Measurements from ENCODE around the gene ZNF836. TPM values are rescaled to one million over a fixed set of nuclear protein-coding genes. Genes with fewer than 3 reads are reported as not detected.
A peak's percentile ranks its signal among the peaks of the same experiment; 100 is the strongest.

Gene ZNF836
- polyA plus RNA-seq, 1 donor, result 19.2 TPM

DNA sequence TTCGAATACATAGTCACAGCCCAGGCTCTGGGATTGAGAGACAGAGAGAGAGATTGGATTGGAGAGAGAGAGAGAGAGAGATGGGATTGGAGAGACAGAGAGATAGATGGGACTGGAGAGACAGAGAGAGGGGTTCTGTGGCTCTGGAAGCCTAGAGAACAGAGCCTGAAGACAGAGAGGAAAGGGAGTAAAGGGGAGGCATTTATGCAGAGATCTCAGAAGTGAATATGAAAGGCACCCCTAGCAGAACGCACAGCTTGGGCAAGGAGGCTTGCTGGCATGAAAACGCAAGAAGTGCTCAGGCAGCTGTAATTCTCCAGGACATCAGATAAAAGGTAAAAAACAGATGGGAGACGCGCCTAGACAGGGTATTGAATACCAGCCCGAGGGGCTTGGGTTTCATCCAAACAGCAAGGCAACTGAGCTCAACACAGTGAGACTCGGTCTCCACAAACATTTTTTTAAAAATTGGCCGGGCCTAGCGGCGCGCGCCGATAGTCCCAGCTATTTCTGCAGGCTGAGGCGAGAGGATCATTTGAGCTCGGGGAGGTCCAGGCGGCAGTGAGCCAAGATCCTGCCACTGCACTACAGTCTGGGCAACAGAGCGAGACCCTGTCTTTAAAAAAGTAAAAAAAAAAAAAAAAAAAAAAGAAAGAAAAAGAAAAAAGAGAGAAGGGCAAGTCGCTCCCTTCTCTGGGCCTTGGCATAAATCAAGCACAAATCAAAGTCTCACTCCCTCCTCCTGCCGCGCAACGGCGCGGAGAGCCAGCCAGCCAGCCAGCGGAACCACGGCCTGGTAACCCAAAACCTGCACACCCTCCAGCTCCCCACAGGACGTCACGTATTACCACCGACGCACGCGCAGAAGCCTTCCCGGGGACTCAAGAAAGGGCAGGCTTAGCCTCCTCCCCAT, 17.7 kb upstream of the ZNF836 start:
- DNase-seq, result no peak

DNA sequence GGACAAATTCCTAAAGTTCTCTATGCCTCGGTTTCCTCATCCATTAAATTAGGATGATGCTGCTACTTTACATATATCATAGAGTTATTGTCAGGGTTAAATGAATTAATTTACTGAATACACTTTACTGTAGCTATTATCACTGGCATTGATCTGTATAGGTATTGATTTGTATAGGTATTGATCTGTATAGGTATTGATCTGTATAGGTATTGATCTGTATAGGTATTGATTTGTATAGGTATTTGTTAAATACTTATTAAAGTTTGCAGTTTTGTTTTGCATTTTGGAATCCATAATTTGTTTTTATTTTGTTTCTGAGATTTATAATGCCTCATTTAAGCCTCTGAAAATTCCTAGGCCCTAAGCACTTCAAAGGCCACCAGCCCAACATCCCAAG, 16.0 kb upstream of the ZNF836 start:
- DNase-seq, result no peak

DNA sequence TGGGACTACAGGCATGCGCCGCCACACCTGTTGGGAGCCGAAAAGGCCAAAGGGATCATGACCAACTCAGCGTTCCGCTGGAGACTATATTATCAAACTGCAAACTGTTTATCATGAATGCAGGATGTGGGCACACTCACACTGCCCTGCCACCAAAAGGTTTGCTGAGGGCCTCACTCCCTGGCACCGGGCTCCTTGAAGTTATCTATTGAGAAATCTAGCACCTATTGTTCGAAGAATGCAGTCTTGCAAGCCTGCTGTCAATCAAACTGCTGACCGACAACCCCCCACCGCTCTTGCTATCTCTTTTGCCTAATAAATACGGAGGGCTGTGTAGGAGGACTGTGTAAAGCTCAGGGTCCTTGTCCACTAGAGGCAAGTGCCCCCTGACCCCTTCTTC, 5.2 kb upstream of the ZNF836 start:
- no peak for DNase-seq

DNA sequence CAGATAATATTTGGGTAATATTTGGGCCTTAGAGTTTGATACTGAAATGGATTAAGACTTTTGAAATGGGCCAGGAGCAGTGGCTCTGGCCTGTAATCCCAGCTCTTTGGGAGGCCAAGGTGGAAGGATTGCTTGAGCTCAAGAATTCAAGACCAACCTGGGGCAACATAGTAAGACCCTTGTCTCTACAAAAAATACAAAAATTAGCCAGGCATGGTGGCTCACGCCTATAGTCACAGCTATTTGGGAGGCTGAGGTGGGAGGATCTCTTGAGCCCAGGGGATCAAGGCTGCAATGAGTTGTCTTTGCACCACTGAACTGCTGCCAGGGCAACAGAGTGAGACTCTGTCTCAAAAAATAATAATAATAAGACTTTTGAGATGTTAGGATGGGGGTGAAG, 926 bp upstream of the ZNF836 start:
- DNase-seq, result no peak

- no peak for DNase-seq
Observed at GRCh38 chr19:52170863-52171320, 529 bp downstream of the ZNF836 start.

- DNase-seq, result no peak
Observed at GRCh38 chr19:52170304-52170703, 1.1 kb downstream of the ZNF836 start.

- DNase-seq, result no peak
Observed at GRCh38 chr19:52155596-52156359, 15.6 kb downstream of the ZNF836 start.

- no peak for DNase-seq
Observed at GRCh38 chr19:52148256-52148655, 23.2 kb downstream of the ZNF836 start.

DNA sequence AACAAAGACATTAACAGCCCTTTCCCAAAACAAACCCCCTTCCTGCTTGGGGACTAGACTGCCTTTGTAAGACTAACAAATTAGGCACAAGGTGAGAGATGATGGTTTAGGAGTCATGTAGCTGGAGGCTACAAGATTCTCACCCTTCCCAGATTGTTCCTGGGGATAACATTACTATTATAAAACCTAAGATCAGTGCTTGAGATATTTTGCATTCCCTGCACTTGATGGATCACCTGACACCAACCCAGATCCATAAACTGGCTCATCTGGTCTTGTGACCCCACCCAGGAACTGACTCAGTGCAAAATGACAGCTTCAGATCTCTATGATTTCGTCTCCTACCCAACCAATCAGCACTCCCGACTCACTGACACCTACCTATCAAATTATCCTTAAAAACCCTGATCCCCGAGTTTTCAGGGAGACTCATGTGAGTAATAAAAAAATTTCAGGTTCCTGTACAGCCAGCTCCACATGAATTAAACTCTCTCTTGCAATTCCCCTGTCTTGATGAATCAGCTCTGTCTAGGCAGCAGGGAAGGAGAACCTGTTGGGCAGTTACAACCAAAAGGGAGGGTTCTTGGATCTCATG, 29.3 kb downstream of the ZNF836 start:
- DNase-seq, result no peak

DNA sequence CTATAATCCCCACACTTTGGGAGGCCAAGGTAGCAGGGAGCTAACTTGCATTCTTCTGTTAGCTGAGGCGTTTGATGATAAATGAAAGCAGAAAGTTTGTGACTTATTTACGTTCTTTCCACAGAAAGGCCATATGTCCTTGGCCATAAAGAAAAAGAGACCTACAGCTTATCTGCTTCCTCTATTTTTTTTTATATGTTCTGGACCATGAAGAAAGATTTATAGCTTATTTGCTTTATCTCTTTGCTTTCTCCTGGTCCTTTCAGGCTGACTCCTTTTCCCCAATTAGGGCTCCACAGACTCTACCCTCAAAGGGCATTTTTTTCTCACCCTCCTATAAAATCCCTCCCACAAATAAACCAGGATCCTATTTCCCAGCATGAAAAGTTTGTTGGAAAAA, 30.2 kb downstream of the ZNF836 start:
- peak; percentile 15 for DNase-seq

- no peak for DNase-seq
Observed at GRCh38 chr19:52140032-52140710, 31.2 kb downstream of the ZNF836 start.

DNA sequence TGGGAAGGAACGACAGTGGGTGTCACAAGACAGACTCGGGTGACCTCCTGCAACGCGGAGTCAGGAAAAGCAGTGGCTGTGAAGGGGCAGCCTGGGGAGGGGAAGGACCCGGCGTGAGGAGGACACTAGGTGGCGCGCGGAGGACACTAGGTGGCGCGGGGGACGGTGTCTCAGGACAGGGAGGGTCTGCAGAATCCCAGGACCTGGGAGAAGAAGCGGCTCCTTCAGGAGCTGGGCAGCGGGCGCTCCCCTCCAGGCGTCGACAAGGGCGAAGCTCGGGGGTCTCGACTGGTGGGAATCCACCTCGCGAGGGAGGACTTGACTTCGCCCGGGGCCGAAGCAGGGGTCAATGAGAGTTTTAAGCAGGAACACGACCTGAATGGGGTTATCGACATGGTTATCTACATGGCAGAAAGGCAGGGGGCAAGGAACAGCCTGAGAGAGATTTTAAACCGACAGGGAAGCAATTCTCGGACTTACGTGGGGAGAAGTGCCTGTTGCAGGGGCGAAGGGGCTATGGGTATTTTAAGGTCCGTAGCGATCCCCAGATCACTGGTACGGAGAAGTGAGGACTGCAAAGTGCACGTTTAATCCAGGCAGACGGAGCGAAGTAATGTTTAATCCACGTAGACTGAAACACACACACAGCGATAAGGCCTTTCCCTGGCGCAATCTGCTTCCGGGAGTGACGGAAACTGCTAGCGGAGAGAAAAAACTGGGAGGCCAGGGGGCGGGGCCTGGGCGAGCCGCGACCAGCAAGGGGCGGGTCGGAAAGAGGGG, 32.0 kb downstream of the ZNF836 start, which contains the start of gene ZNF616:
TSS of gene ZNF616 (minus strand) at position 687 of the 780 bp plus-strand sequence. CDS start 9,426 bp downstream, outside the sequence.
- peak; percentile 95 for DNase-seq

DNA sequence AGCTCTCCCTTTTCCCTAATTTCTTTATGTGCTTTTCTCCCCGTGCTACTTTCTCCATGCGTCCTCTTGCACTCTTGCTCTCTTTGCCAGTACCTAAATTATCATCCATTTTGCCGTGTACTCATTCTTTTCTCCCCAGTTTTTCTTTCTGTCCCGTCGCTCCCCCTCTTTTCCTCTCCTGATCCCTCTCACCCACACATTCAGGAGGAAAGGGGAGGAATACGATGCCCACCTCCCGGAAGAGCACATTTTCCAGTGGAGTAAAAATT, 32.5 kb downstream of the ZNF836 start:
- DNase-seq, result no peak

- DNase-seq, result peak; percentile 55
Observed at GRCh38 chr19:52138278-52138982, 33.0 kb downstream of the ZNF836 start.

GRCh38 chr19:52120286-52120685, 51.1 kb downstream of the ZNF836 start:
- no peak for DNase-seq

DNA sequence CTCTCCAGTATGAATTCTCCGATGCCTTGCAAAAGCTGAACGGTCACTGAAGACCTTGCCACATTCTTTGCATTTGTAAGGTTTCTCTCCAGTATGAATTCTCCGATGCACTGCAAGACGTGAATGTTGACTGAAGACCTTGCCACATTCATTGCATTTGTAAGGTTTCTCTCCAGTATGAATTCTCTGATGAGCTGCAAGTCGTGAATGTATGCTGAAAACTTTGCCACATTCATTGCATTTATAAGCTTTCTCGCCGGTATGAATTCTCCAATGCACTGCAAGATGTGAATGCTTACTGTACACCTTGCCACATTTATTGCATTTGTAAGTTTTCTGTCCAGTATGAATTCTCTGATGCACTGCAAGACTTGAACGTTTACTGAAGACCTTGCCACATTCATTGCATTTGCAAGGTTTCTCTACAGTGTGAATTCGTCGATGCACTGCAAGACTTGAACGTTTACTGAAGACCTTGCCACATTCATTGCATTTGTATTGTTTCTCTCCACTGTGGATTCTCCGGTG, 55.8 kb downstream of the ZNF836 start:
- DNase-seq, result no peak

GRCh38 chr19:52114691-52115090, 56.7 kb downstream of the ZNF836 start:
- DNase-seq, result no peak

DNA sequence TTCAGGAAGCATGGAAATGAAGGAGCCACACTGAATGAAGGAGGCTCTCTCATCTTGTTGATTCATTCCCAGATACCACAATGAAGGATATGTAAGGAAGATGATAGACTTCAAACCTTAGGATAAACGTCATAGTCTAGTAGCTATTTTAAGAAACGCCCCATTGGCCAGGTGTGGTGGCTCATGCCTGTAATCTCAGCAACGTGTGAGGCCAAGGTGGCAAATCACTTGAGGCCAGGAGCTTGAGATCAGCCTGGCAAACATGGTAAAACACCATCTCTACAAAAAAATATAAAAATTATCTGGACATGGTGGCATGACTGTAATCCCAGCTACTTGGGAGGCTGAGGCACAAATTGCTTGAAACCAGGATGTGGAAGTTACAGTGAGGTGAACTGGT, 58.8 kb downstream of the ZNF836 start:
- no peak for DNase-seq

GRCh38 chr19:52110780-52111179, 60.6 kb downstream of the ZNF836 start:
- DNase-seq, result no peak

Measured in left kidney (tissue), 2 donors.